PC-9 (cell line): ENCODE data around the gene GPC1.

ENCODE experiments used
- EZH2 ChIP-seq: fragments of 200-600 bp; sonication (generic); IDR thresholded peaks from 2 replicates; pipeline ENCODE4 v1.8.0; 2017; ENCODE audit warnings: antibody characterized with exemption, low read depth
- TF ChIP-seq, protein P1 (sequence below): fragments of 200-600 bp; sonication (generic); conservative IDR thresholded peaks from 2 replicates; pipeline ENCODE4 v1.6.1; 2017; ENCODE audit warnings: mixed run types, antibody characterized with exemption, mild to moderate bottlenecking, moderate library complexity

DNA sequence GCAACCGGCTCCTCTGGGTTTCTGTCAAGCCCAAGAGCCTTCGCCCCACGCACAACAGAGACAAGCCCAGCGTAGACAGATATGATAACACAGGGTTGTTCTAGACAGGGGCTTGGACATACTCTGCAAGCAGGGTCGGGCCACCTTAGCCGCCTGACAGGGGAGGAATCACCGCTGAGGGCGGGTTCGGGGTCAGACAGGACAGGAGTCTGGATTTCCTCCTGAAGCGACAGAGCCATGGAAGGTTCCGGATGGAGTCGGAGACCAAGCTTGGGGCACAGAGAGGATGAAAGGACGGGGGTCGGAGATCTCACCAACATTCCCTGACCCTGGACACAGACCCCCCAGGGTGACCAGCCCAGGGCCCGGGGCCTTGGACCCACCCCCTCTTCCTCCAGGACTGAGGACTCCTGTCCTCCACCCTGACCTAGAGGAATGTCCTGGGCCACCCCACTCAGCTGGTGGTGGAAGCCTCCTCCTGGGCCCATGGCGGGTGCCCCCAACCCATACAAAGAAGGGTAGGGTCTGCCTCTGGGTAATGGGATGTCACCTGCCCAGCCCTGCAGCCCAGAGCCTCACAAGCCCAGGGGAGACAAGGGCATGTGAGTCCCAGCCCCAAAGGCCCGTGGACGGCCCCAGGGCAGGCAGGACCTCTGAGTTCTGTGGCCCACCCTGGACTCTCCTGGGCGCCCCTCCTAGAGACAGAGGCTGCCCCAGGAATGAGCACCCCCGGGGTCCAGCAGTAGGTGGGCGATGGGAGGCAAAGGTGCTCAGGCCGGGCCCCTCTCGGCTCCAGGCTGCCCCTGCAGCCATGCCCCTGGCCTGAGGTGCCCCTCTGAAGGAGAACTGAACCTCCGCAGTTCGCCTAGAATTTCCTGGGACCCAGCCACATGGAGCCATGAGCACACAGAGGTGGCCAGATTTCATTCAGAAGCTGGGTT lies 44.1 kb upstream of the GPC1 start:
- TF ChIP-seq EZH2: no peak
- TF ChIP-seq, protein P1, sequence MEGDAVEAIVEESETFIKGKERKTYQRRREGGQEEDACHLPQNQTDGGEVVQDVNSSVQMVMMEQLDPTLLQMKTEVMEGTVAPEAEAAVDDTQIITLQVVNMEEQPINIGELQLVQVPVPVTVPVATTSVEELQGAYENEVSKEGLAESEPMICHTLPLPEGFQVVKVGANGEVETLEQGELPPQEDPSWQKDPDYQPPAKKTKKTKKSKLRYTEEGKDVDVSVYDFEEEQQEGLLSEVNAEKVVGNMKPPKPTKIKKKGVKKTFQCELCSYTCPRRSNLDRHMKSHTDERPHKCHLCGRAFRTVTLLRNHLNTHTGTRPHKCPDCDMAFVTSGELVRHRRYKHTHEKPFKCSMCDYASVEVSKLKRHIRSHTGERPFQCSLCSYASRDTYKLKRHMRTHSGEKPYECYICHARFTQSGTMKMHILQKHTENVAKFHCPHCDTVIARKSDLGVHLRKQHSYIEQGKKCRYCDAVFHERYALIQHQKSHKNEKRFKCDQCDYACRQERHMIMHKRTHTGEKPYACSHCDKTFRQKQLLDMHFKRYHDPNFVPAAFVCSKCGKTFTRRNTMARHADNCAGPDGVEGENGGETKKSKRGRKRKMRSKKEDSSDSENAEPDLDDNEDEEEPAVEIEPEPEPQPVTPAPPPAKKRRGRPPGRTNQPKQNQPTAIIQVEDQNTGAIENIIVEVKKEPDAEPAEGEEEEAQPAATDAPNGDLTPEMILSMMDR: no peak
